ENCODE results near the gene EVI5L.

Gene EVI5L

DNA sequence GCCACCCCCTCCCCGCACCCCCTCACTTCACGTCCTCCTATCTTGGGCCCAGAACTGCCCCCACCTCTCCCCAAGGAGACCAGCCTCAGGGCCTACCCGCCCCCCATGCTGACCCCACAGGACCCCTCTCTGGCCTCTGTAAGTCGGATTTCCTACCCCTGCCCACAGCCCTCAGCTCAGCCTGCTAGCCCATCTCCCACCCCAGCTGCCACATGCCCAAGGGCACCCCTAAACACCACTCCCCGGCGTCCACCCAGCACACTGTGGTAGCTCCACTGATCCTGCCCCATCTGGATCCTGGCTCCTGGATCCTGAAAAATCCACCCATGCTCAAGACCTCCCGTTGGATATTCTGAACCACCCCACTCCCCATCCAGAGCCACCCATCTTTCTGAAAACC lies 805 bp downstream of the EVI5L start:
- Histone ChIP-seq H3K79me2 (ENCODE audit: control insufficient read depth, low read length) (no peaks in the 10 kb centered on the region), H3F3A (ENCODE audit: control insufficient read depth, insufficient read depth) (no peaks in the 10 kb centered on the region), H3K36me3 (ENCODE audit: control insufficient read depth, low read length) (no peaks in the 10 kb centered on the region), H3K27me3 (ENCODE audit: control insufficient read depth, low read length) (no peaks in the 10 kb centered on the region; the same call in 1 of the 2 replicates), H4K20me1 (ENCODE audit: control insufficient read depth, insufficient read depth, low read depth, low read length) (no peaks in the 10 kb centered on the region), H3K9me3 (ENCODE audit: control insufficient read depth, insufficient read depth, low read length) (no peaks in the 10 kb centered on the region), H3K4me1 (ENCODE audit: control insufficient read depth, low read length) (peaks cover 11% of the 10 kb centered on the region), H3K9me2 (replicated peaks; ENCODE audit: control insufficient read depth, low read length) (no peaks in the 10 kb centered on the region), H3K4me2 (ENCODE audit: low read length) (peak overlapping the region; percentile 70), H3K4me3 (ENCODE audit: low read length) (peak overlapping the region; percentile 54), H3K27ac (ENCODE audit: low read depth, low read length) (no peak overlapping the region)
- TF ChIP-seq, protein P1, sequence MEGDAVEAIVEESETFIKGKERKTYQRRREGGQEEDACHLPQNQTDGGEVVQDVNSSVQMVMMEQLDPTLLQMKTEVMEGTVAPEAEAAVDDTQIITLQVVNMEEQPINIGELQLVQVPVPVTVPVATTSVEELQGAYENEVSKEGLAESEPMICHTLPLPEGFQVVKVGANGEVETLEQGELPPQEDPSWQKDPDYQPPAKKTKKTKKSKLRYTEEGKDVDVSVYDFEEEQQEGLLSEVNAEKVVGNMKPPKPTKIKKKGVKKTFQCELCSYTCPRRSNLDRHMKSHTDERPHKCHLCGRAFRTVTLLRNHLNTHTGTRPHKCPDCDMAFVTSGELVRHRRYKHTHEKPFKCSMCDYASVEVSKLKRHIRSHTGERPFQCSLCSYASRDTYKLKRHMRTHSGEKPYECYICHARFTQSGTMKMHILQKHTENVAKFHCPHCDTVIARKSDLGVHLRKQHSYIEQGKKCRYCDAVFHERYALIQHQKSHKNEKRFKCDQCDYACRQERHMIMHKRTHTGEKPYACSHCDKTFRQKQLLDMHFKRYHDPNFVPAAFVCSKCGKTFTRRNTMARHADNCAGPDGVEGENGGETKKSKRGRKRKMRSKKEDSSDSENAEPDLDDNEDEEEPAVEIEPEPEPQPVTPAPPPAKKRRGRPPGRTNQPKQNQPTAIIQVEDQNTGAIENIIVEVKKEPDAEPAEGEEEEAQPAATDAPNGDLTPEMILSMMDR (IDR thresholded peaks at IDR 0.05; ENCODE audit: low read depth, low read length, poor library complexity, severe bottlenecking) = no peak
- TF ChIP-seq EZH2phosphoT487 (IDR thresholded peaks at IDR 0.05; ENCODE audit: borderline replicate concordance, low read length) = no peak

DNA sequence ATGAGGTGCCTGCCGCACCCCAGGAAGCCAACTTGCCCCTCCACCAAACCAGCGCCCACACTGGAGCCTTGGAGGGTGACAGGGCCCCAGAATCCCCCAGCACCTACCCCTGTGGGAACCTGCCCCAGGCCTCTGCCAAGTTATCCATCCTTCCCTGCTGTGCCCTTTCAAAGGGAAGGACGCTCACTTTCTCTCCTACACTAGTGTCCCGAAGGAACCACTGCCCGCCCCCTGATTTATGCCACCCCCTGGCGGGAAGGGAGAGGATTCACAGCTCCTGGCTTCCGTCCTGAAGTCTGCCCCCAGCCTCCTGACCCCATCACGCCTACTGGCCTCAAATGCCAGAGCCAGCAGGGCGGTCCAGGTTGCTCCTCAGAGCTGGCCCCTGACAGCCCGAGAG lies 1.4 kb downstream of the EVI5L start:
- no peaks in the 10 kb centered on the region for H3K9me3 ChIP-seq (ENCODE audit: control insufficient read depth, insufficient read depth, low read length)
- TF ChIP-seq EZH2phosphoT487 (IDR thresholded peaks at IDR 0.05; ENCODE audit: borderline replicate concordance, low read length) = no peak
- TF ChIP-seq, protein P1 (IDR thresholded peaks at IDR 0.05; ENCODE audit: low read depth, low read length, poor library complexity, severe bottlenecking) = no peak
- no peaks in the 10 kb centered on the region; the same call in 1 of the 2 replicates for H3K27me3 ChIP-seq (ENCODE audit: control insufficient read depth, low read length)
- no peaks in the 10 kb centered on the region for H3K36me3 ChIP-seq (ENCODE audit: control insufficient read depth, low read length)
- no peaks in the 10 kb centered on the region for H4K20me1 ChIP-seq (ENCODE audit: control insufficient read depth, insufficient read depth, low read depth, low read length)
- H3K9me2 ChIP-seq (replicated peaks; ENCODE audit: control insufficient read depth, low read length) = no peaks in the 10 kb centered on the region
- H3K4me3 ChIP-seq (ENCODE audit: low read length) = no peak overlapping the region
- H3K4me2 ChIP-seq (ENCODE audit: low read length) = no peak overlapping the region; the same call in 1 of the 2 replicates
- H3K4me1 ChIP-seq (ENCODE audit: control insufficient read depth, low read length) = peaks cover 11% of the 10 kb centered on the region
- H3K27ac ChIP-seq (ENCODE audit: low read depth, low read length) = no peak overlapping the region
- H3K79me2 ChIP-seq (ENCODE audit: control insufficient read depth, low read length) = no peaks in the 10 kb centered on the region
- H3F3A ChIP-seq (ENCODE audit: control insufficient read depth, insufficient read depth) = no peaks in the 10 kb centered on the region

DNA sequence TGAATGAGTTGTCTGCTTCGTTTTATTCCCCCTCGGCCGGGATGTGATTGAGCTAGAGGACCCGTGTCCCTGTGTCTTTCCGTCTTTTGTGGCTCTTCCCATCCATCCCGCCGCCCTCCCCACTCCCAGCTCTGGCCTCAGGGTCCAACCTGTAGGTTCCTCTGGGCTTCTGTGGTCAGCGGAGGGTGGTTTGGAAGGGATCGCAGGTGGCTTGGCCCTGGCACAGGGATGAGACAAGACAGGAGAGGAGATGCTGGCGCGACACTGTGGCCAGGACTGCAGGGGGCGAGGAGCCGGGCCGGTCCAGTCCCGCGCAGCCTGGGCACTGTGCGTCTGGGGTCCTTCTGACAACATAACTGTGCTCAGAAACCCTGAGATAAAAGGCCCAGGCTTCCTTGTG lies 2.0 kb downstream of the EVI5L start:
- H3K9me3 ChIP-seq (ENCODE audit: control insufficient read depth, insufficient read depth, low read length) = no peaks in the 10 kb centered on the region
- no peak overlapping the region for H3K27ac ChIP-seq (ENCODE audit: low read depth, low read length)
- no peaks in the 10 kb centered on the region for H3K9me2 ChIP-seq (replicated peaks; ENCODE audit: control insufficient read depth, low read length)
- H3K4me1 ChIP-seq (ENCODE audit: control insufficient read depth, low read length) = peaks cover 11% of the 10 kb centered on the region
- H3K4me3 ChIP-seq (ENCODE audit: low read length) = no peak overlapping the region
- H3F3A ChIP-seq (ENCODE audit: control insufficient read depth, insufficient read depth) = no peaks in the 10 kb centered on the region
- H3K79me2 ChIP-seq (ENCODE audit: control insufficient read depth, low read length) = no peaks in the 10 kb centered on the region
- H3K4me2 ChIP-seq (ENCODE audit: low read length) = no peak overlapping the region
- H4K20me1 ChIP-seq (ENCODE audit: control insufficient read depth, insufficient read depth, low read depth, low read length) = no peaks in the 10 kb centered on the region
- H3K27me3 ChIP-seq (ENCODE audit: control insufficient read depth, low read length) = no peaks in the 10 kb centered on the region; the same call in 1 of the 2 replicates
- TF ChIP-seq, protein P1 (IDR thresholded peaks at IDR 0.05; ENCODE audit: low read depth, low read length, poor library complexity, severe bottlenecking) = no peak
- TF ChIP-seq EZH2phosphoT487 (IDR thresholded peaks at IDR 0.05; ENCODE audit: borderline replicate concordance, low read length) = no peak
- no peaks in the 10 kb centered on the region for H3K36me3 ChIP-seq (ENCODE audit: control insufficient read depth, low read length)
